Fibroblast of gingiva (primary cell): Measurements from ENCODE around the gene NR2E1.

Experiments
- DNase-seq: peaks from one replicate; pipeline ENCODE4 v3.0.0-alpha.2; 2011; ENCODE audit warnings: low read depth

The NR2E1 gene

DNA sequence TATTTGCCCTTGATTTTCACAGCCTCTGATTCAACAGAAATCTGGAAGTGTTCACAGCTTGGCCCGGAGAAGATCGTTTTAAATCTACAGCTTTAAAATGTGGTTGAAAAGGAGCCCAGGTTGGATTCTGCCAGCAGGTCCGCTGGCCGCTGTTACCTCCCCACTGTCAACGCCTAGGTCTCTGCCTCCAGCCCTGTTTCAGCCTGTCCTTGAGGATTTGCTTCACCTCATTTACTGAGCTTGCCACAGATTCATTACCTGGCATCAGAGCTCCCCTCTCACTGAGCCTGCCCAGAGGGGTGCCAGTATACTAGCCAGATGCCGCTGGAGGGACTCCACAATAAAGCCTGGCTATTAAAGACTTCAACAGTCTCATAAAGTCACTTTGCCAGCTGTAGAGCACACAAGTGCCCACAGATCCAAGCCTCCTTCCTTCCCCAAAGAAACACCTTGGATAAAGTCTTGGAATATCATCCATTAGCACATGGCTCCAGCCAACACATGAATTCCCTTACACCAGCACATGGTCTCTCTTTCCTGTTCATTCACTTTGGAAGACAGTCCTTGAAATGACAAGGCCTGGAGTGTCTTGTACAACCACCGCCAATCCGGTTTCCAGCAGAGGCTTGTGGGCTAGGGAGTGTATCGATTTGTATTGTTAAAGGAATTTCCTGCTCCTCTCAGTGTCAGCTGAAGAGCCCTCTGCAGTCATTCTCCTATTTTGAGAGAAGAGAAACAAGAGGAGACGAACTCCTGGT, 9.5 kb upstream of the NR2E1 start:
- DNase-seq: no peak

DNA sequence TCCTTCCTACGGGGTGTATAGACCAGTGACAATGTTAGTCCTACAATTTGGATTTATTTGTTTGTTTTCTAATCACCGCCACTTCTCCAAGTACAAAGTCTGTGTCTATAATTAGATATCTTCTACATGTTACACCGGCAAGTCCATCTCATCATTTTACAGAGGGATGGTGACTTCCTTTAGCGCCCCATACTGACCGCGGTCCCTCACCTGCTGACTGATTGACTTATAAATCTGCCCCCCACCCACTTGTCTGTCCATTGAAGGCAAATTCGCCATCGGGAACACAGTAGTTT, 8.9 kb upstream of the NR2E1 start:
- no peak for DNase-seq

DNA sequence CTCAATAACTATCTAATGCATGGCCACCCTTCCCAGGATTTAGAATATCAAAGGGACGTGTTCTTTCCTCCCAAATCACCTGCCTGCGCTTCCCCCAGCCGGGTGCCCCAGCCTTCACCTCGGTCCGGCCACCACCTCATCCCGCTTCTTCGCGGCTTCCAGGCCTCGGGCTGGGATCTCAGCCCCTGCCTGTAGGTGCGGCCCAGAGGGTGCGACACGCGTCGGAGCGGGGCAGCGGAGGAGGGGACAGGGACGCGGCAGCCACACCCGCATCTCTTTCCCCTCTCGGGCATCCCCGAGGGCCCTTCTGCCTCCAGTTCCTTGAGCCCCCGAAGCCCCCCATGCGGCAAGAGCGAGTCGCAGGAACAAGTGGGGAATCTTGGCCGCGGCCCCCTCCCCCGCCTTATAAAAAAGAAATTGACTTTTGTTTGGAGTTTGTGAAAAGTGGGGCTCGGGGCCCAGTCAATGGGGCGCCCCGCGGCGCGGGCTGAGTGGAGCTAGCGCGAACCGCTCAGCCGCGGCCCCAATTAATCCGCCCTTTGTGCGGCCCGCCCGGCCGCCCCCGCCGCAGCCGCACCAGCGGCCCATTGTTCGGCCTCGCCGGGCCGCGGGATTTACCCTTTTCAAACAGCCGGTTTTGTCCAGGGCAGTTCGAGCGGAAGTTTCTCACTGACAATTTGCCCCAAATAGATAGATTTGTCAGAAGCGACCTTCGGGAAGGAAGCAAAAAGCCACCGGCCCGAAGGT, 8.4 kb upstream of the NR2E1 start:
- no peak for DNase-seq

DNA sequence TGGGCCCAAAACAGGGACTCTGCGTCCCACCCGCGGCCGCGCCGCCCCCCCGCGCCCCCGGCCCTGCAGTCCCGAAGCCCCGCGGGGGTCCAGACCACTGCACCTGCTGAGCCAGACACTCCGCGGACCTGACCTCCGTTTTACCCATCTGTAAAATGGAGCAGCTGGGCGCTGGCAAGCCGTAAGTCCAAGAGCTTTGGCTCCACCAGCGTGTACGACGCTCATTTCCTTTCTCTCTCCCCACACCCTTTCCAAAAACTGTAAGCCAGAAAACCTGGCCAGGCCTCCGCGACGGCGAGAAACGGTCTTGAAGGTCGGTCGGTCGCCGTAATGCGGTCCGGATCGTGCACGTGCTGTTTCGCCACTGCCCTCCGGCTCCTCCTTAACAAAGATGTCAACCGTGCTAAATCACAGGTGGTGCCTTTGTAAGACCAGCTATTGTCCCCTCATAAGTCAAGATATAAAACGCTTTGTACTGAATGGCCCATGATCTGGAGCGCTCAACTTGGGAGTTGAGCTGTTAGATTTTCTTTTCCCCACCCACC, 7.8 kb upstream of the NR2E1 start:
- DNase-seq: no peak

DNA sequence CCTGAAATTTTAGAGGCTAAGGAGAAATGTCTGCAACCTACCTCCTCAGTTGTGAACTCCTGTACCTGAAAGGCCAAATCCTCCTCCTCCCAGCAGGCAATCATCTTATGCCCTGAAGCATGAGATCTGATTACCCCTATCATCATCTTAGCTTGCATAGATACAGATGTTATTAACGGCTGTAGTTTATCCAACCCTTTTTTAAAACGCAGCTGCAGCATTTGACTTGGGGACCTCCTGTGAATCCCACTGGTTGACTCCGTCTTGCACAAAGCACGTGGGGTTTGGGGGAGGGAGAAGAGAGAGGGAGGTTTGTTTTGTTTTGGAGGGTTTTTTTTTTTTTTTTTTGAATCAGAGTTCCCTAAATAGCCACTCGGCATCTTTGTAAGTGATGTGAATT, 5.8 kb upstream of the NR2E1 start:
- no peak for DNase-seq

DNA sequence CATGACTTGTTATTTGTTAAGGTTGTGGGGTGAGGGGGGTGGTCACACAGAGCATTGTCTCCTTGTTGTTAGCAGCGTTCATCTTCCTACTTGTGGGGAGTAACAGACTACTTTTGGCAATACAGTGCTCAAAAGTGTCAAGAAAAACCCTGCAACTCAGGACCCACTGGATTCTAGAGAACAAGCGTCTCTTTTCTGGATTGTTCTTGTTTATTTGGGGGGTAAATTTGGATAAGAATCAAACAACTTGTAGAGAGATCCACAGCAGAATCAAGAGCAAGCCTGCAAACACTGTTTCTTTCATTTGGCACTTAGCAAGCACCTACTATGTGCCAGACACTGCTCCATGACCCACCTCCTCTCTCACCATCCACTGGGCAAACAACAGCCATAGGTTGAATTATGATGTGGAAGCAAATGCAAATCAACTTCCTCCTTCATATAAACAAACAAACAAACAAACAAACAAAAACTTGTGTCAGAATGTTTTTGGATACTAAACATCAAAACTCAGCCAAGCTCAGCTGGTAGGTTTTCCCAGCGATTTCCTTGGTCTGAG, 4.0 kb upstream of the NR2E1 start:
- DNase-seq: no peak

DNA sequence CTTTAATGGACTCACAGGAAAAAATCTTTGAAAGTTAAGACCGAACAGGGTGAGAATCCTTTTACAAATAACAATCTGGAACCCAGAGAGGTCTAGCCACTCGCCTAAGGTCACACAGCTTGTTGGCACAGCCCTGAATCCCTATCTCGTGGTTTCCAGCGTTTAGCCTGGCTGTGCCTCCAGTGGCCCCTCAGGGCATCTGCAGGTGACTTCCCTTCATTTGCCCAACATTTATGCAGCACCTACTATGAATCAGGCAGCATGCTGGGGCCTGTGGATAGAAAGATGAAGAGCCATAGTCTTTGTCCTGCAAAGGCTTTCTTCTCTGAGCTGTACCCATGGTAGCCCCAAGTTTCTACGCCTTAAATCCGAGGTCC, 2.6 kb upstream of the NR2E1 start:
- DNase-seq: no peak

DNA sequence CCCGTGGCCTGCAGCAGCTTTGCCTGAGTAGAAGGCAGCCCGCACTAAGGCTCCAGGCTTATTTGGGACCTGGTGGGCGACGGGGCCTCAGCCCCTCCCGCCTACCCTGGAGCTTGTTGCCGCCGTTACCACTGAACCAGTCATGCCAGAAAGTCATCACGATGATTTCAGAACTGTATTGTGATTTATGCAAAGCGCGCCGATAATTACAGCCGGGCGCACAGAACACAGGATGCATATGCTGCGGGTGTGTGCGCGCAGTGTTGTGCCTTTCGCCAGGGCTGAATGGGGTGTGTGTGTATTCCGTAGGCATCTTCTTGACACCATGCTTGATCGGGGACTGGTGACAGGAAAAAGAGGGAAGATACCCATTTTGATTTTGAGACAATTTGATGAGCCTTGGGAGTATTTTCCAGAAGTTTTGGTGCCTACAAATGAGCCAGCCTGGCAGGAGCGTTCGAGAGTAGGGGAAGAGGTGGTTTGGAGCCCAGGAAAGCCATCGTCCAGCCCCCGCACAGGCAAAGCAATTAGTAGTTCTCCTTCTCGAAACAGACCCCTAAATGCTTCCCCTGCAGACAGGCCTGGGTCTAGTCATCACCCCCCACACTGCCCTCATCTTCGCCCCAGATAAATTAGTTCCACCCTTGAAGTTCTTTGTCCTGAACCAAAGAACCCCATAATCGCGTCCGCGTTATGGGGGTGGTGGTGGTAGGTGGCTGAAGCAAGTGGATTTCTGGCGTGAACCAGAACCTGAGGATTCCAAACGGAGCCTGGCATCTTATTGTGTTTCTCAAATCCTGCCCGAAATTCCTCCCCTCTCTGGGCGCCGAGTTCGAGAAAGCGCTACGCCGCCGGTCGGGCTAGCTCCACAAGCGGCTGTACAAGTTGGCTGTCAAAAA, 1.9 kb upstream of the NR2E1 start:
- DNase-seq: no peak

DNA sequence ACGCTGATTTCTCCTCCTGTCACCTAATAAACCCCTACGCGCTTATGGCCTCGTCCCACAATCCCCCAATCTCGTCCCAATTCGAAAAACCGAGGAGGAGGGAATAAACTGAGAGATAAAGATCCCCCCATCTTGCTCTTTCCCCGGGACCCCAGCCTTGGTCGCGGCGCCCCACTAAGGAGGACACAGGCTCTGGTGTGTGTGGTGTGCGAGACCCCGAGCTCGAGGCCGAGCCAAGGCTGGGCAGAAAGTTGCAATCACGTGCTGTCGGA, 1.3 kb upstream of the NR2E1 start:
- no peak for DNase-seq

DNA sequence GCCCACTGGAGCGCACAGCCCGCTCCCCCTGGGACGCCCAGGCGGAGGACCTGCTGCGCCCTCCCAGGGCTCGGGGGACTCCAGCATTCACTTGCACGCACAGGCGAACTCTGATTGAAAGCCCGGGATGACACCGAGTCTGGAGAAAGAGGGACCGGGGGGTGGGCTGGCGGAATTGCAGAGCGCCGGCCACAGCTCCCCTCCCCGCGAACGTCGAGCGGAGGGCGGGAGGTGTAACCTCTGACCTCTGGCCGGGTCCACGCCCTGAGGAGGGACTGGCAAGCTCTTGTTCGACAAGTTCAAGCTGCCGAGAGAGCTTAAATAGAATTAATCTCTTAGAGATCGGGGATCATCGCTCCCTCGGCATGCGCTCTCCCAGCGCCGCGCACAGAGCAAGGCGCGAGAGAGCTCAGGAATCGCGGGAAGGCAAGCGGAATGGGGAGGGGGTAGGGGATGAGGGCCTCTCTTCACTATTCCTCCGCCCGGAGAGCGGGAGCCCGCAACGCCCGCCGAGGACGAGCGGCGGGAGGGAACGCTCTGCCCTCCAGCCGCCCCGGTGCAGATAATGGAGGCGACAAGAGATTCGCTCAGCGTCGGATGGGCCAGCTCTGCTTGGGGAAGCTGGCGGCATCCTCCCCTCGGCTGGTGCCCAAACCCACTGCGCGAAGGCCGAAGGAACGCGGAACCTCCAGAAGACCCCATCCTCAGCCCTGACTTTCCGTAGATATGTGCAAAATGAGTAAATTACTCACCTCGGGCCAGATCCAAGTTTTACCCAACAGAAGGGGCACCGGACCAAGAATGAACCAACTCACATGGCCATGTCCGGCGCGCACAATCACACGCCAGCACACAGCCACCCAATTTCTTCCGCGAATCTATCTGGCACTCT, 761 bp upstream of the NR2E1 start:
- no peak for DNase-seq

DNA sequence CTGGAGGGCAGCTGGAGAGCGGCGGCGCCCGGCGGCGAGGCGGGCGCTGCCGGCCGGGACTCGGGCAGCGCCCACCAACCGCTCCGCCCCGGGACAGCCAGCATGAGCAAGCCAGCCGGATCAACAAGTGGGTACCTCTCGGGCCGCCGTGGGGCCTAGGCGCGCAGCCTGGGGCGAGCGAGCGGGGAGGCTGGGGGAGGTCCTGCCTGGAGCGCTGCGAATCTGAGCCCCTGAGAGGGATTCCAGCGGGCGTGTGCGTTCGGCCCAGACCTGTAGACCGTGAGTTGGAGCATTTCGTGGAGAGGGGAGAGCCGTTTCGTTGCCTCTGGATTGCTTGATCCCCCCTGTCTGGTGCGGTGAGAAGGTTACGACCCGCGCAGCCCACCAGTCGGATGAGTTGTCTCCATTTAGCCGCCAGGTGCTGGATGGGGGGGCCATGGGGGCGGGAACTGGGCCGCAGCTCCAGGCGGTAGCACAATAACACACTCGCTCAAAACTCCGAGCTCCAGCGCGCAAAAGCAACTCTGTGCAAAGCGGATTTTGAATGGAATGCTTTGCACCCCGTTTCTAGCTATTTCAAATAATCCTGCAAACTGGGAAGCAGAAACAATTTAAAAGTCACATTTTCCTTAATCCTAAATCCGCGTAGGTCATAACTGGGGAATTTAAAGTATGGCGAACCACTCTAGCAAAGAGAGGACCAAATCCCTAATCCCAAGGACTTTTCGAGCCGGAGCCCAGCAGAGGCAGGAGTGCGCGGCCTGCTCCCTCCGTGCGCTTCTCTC, 1.0 kb downstream of the NR2E1 start:
- no peak for DNase-seq

DNA sequence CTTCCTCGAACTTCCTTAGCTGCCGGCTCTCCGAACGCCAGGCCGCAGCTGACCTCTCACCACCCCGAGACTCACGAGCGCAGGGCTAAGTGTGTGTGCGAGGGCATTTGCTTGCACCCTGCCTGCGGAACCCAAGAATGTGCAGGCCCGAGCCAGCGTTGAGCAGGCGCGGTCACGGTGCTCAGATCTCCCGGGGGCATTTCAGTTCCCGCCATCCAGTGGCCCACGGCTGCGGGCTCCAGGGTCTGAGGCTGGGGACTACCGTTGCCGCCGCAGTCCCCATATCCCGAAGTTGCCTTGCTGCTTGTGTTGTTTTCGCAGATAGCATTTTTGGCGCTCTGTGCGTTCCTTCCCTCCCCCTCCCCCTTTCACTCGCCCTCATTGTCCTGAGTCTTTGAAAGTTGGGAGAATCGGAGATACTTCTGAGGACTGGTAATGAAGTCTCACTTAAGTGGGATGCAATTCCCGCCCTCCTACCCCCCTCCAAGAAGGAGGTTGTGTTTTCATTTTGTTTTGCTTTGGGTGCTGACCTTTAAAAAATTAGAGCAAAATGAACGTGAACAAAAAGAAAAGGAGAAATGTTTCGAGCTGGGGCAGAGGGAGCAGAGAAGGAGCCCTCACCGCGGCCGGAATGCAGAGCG, 1.7 kb downstream of the NR2E1 start:
- DNase-seq: no peak

DNA sequence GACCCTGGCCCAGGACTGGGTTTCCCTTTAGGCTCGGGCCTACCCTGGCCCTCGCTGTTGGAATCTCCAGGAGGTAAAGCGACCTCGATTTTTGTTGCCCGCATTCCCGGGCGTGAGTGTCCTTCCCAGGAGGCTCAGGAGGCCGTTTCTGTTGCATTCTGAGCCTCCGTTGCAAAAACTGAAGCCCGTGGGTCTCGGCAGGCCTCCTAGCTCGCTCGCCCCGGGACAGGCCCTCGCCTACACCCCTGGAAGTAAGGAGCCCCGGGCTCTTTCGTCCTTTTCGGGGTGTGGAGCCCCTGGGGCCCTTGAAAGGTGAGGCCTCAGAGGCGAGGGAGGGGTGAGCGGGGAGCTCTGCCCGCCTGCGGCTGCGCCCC, 2.3 kb downstream of the NR2E1 start:
- DNase-seq: no peak

DNA sequence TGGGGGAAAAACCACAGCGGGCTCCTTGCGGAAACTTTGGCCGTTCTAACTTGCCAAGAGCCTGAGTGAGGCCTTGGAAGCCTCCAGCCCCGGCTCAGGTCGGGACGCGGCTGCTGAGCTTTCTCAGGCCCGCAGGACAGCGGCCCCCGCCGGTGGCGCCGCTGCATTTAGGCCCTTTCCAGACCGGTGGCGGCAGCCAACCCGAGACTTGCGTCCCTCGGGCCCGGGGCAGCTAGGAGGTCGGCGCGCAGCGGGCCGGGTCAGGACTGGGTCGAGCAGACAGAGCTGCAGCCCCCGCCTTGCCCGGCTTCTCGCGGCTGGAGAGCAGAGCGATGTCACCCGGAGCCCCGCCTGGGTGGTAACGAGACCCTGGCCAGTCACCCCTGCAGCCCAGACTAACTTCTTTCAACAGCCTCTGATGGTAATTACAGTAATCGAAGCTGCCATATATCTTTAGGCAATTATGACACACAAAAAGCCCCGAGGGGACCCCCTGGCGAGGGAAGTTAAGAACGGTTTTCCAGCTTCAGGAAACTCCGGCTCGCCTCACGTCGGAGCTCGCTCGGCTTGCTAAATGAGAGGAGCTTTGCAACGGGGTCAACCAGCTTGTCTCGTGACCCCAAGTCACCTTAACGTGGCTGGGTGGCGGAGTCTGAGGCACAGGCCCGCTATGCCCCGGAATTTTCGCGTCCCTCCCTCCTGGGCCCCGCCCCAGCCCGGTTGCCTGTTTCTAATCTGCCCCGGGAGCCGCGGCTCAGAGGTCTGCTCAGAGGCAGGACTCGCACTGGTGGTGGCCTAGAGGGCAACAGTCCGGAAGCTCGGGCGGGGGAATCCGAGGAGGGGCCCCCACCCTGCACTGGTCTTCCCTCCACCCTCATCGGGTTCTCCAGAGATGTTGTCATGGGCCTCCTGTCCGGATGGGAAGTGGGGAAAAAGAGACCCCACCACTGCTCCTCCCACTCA, 3.0 kb downstream of the NR2E1 start:
- no peak for DNase-seq

DNA sequence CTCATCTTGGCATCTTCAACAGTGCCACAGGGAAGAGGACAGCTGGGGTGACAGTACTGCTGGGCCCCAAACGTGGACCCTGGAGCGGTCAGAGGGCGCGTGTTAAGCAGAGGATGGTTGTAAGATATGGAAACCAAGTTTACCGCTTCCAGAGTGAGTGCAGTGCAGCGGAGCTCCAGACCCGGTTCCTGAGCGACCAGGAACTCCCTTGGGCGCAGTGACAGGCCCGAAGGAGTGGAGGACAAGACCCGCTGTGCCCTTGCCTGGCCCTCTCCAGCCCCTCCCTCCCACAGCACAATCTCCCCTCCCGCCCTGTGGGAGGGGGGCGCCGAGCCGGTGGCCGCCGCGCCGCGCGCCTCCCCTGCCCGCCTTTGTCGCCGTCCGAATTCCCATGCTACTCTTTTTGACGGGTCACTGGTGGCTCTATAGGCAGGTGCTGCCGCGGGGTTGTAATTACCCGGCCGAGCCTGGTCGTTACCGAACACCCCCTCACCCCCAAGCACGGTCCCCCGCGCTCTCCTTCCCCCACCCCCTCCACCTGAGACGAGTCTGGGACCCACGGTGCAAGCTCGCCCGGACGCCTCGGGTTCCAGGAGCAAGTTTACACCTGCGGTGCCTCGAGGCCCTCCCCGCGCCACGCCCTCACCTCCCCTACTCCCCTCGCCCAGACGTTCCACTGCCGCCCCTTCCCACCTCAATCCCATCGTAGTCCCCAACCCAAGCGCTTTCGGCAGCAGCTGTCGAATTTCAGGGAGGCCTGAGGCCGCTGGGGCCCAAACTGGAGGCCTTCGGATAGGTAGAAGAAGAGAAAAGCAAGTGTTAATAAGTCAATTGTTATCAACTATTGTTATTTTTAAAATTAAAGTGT, 3.9 kb downstream of the NR2E1 start:
- DNase-seq: no peak

DNA sequence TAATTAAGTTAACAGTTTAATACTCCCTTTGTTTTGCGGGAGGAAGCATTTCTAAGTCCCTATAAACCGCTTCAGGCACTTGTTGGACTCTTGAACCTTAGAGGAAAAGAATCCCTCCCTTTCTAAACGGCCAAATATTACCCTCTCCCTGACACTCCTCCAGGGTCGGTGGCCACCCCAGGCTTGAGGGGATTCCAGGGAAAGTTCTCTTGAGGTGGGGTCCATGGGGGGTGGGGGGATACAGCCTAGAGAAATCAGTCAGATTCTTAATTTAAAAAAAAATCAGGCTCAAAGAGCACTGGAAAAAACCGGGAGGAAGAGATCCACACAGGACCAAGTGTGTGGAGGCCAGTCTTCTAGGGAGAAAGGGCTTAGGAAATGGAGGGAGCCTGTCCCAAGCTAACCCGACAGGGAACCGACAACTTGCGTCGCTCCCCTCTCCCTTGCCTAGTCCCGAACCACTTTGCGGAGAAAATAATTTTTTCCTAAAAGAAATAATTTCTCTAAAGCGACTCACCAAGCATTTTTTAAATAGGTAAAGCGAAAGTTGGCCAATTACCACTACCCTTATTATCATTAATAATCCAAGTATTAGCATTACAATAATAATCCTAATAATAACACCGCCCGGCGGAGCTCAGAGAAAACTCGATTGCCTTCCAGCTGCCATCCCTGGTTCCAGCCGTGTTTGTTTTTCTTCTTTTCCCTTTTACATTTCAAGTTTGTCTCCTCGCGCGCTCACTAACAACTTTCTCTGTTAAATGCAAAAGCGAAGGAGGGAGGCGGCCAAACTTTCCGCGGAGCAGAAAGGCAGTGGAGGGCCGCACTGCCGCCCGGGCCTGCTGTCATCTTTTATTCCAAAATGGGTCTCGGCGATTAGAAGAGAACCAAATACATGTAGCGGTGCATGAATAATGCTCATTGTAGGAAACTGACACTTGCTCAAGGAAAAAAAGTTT, 4.8 kb downstream of the NR2E1 start:
- DNase-seq: no peak

DNA sequence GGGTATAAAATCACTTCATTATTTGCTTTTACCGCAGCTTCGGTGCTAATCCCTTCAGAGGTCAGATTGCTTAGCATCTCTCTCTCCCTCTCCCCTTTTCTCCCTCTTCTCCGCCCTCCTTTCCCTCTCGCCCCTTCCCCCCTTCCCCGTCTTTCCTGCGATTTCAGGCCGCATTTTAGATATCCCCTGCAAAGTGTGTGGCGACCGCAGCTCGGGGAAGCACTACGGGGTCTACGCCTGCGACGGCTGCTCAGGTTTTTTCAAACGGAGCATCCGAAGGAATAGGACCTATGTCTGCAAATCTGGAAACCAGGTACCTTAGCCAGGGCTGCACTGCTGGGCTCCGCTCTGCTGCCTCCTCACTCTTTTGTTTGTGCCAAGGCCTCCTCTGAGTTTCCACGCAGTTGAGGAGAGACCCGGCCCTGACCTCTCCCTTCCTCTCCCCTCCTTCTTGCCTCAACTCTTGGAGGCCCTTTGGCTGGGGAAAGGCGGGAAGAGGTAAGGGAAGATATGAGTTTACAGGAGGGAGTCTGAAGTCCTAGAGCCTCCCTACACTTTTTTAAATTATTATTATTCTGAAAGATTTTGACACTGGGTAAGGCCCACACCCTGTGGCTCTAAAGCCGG, 5.6 kb downstream of the NR2E1 start:
- DNase-seq: no peak
